Measurements from ENCODE around the gene LRRIQ3.

The LRRIQ3 gene

DNA sequence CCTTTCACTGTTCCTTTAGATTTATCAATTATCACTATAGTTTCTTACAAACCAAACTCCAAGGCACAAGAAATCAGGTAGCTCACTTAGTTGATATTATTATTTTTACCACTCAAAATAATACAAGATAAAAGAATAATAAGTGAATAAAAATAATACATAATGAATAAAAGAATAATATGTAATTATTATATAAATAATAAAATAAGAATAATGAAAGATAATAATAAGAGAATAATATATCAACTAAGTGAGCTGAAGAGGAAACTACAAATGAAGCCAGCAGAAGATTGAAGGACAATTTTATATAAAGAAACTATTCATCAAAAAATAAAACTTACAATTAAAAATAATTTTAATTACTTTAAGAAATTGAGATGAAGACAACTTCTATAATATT, 90.6 kb downstream of the LRRIQ3 start:
- DNase-seq, result no peak

DNA sequence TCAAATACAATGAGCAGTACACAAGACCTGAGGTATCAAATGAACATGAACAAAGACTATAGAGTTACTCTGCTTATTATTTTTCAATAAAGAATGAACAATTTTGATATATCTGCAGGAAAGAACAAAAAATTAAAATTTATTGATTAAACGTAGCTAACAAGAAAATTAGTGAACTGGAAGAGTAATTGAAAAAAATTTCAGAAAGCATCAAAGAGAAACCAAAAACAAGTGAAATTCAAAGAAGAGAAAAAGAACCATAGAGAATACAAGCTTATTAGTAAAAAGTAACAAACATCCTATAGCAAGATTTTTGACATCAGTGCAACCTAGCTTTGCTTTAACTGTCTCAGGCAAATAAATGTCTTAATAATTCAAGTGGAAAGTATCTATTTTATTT, 106.6 kb downstream of the LRRIQ3 start:
- no peak for DNase-seq

- DNase-seq, result no peak
Measured at GRCh38 chr1:74083128-74083527, 114.8 kb downstream of the LRRIQ3 start.

DNA sequence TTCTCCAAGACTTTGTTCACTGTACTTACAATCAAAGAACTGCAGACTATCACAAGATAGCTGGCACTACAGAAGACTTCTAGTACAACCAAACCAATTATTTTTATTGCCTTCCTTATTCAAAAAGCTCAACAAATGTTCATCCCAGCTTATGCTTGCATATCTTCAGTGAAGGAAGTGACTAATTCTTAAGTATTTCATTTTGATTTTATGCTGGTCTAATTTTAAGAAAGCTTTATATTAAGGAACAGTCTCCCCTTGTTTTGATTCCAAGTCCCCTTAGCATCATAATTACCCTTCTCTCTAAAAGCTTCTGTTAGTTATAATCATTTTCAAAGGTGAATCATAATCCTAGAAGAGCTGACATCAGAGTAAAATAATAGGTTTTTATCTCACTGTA, 132.9 kb downstream of the LRRIQ3 start:
- DNase-seq, result no peak

DNA sequence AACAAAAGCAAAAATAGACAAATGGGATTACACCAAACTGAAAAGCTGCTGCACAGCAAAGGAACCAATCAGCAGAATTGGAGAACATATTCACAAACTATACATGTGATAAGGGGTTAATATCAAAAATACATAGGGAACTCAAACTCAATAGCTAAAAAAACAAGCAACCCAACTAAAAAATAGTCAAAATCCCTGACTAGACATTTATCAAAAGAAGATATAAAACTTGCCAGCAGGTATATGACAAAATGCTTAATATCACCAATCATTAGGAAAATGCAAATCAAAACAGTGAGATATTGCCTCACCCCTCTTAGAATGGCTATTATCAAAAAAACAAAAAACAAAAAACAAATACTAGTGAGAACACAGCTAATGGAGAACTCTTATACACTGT, 140.3 kb downstream of the LRRIQ3 start:
- no peak for DNase-seq

GRCh38 chr1:74053407-74053806, 144.6 kb downstream of the LRRIQ3 start:
- DNase-seq, result no peak

- no peak for DNase-seq
Measured at GRCh38 chr1:74050386-74050785, 147.6 kb downstream of the LRRIQ3 start.

- DNase-seq, result no peak
Measured at GRCh38 chr1:74038042-74038441, 159.9 kb downstream of the LRRIQ3 start.

GRCh38 chr1:74012583-74012982, 185.4 kb downstream of the LRRIQ3 start:
- DNase-seq, result no peak

DNA sequence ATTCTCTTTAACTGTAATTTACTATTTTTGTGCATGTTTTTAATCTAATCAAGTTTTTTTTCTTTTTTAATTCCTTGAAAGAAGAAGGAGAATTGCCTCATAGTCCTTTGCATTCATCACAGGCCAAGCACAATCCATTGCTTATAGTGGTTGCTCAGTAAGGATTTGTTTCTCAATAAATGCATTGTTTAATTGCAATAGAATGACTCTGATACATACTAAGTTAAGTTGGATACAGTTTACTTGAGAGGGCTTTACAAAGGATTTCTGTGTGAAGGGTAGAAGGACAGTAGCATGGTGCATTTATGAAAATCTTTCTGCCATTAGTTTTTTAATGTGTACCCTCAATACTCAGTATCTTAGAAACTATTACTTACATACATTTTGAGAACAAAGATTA, 186.2 kb downstream of the LRRIQ3 start:
- no peak for DNase-seq

GRCh38 chr1:74010206-74010605, 187.8 kb downstream of the LRRIQ3 start:
- DNase-seq, result no peak

GRCh38 chr1:74005533-74005932, 192.4 kb downstream of the LRRIQ3 start:
- no peak for DNase-seq

DNA sequence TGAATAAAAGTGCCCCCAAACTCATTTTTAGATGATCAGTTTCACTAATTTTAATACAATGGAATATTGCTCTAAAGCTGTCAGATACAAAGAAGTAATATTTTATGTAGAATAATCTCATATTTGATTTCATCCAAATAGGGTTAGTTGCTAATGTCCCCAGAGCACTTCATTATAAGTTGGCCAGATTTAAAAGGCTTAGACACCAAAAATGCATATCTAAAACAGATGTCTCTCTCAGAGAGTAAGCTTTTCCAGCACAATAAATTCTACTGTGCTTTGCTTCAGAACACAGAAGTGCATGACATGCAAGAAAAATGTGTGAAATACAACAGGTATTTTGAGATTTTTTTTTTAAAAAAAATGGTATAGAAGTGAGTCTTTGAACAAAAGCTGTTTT, 194.2 kb downstream of the LRRIQ3 start:
- no peak for DNase-seq

- DNase-seq, result peak; percentile 29
Measured at GRCh38 chr1:73998348-73998959, 199.5 kb downstream of the LRRIQ3 start.

GRCh38 chr1:73980324-73981040, 217.5 kb downstream of the LRRIQ3 start:
- peak; percentile 88 for DNase-seq

DNA sequence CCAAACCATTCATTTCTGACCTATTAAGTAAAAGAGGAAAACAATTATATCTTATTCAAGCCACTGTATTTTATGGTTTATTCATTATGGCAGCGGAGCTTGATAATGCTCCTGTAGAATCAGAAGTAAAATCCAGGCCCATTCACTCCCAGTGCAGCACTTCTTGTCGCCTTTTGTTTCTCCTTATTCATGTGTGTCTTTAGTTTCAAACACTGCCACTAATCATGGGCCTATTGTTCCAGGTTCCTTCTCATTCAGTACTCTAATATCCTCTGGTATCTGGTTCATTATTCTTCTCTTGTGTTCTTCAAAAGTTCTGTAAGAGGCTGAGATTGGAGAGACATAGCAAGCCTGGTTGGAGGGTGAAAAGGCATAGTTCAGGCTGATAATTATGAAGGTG, 218.3 kb downstream of the LRRIQ3 start:
- DNase-seq, result no peak

DNA sequence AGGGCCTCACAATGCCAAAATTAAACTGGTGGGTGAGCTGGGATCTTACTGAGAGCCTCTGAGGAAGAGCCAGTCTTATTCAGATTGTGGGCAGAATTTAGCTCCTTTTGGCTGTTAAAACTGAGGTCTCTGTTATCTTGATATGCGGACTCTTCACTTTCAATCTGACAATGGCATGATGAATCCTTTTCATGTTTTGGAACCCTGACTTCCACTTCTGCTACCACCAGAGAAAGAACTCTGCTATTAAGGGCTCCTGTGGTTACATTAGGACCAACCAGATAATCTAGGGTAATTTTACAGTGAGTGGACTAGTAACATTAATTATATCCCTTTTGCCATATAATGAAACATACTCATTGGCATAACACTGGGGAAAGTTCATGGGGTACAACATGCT, 219.0 kb downstream of the LRRIQ3 start:
- no peak for DNase-seq
